Ishikawa (cell line): ENCODE results near the gene SDCCAG8.

Experiments used
- CEBPB ChIP-seq: IDR thresholded peaks from 2 replicates; pipeline ENCODE4 v1.6.1; 2012
- EGR1 ChIP-seq: IDR thresholded peaks from 2 replicates; pipeline ENCODE4 v1.6.1; 2012
- EP300 ChIP-seq: IDR thresholded peaks from 2 replicates; pipeline ENCODE4 v1.6.1; 2012; ENCODE audit warnings: borderline replicate concordance
- FOXM1 ChIP-seq: IDR thresholded peaks from 2 replicates; pipeline ENCODE4 v1.6.1; 2012; ENCODE audit warnings: low read depth, borderline replicate concordance
- RAD21 ChIP-seq: IDR thresholded peaks from 2 replicates; pipeline ENCODE4 v1.6.1; 2012; ENCODE audit warnings: low read depth
- TAF1 ChIP-seq: IDR thresholded peaks from 2 replicates; pipeline ENCODE4 v1.6.1; 2012; ENCODE audit warnings: low read depth, mild to moderate bottlenecking
- TCF12 ChIP-seq: IDR thresholded peaks from 2 replicates; pipeline ENCODE4 v1.6.1; 2012; ENCODE audit warnings: low read depth
- TEAD4 ChIP-seq: IDR thresholded peaks from 2 replicates; pipeline ENCODE4 v1.6.1; 2012
- YY1 ChIP-seq: IDR thresholded peaks from 2 replicates; pipeline ENCODE4 v1.6.1; 2012; ENCODE audit warnings: low read depth
- TF ChIP-seq, protein P1 (sequence below): IDR thresholded peaks from 2 replicates; pipeline ENCODE4 v1.6.1; 2012; ENCODE audit warnings: low read depth, mild to moderate bottlenecking
- TF ChIP-seq, protein P2 (sequence below): IDR thresholded peaks from 2 replicates; pipeline ENCODE4 v1.6.1; 2012
- TF ChIP-seq, protein P3 (sequence below): IDR thresholded peaks from 2 replicates; pipeline ENCODE4 v1.6.1; 2012

DNA sequence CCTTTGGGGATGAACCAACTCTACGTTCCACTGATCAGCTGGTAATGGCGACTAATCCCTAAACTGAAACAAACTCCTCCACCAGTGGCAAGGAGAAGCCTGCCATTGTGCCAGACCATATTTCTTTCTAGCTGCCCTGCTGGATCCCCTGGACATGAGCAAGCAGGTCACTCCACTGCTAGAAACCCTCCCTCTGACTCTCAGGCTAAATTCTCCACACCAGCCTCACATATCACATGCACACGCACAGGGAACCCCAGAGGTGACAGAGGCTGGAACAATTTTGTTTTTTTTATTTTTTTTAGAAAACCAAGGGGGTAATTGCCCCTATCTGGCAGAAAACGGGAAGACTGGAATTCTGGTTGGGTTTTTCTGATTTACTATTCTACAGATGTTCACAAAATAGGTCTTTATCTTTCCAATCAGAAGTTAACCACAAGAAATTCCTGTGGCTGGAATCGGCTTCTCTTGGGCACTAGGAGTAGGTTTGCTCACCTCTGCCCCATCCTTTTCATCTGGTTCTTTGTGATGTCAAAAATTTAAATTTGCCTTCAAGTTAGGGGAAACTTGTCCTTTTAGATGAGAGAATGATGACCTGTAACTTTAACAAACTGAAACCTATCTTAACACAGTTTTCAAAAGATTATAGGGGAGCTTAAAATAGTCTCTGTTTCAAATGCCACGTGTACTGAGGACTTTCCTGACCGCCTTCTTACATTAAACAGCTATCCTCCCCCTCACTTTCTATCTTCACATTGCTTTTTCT, 258.1 kb downstream of the SDCCAG8 start:
- no peak for TF ChIP-seq YY1
- no peak for TF ChIP-seq EGR1
- no peak for TF ChIP-seq EP300
- TF ChIP-seq FOXM1: no peak
- no peak for TF ChIP-seq TEAD4
- TF ChIP-seq TAF1: no peak
- no peak for TF ChIP-seq RAD21
- no peak for TF ChIP-seq CEBPB
- TF ChIP-seq TCF12: no peak
- TF ChIP-seq, protein P1, sequence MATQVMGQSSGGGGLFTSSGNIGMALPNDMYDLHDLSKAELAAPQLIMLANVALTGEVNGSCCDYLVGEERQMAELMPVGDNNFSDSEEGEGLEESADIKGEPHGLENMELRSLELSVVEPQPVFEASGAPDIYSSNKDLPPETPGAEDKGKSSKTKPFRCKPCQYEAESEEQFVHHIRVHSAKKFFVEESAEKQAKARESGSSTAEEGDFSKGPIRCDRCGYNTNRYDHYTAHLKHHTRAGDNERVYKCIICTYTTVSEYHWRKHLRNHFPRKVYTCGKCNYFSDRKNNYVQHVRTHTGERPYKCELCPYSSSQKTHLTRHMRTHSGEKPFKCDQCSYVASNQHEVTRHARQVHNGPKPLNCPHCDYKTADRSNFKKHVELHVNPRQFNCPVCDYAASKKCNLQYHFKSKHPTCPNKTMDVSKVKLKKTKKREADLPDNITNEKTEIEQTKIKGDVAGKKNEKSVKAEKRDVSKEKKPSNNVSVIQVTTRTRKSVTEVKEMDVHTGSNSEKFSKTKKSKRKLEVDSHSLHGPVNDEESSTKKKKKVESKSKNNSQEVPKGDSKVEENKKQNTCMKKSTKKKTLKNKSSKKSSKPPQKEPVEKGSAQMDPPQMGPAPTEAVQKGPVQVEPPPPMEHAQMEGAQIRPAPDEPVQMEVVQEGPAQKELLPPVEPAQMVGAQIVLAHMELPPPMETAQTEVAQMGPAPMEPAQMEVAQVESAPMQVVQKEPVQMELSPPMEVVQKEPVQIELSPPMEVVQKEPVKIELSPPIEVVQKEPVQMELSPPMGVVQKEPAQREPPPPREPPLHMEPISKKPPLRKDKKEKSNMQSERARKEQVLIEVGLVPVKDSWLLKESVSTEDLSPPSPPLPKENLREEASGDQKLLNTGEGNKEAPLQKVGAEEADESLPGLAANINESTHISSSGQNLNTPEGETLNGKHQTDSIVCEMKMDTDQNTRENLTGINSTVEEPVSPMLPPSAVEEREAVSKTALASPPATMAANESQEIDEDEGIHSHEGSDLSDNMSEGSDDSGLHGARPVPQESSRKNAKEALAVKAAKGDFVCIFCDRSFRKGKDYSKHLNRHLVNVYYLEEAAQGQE: no peak
- TF ChIP-seq, protein P2, sequence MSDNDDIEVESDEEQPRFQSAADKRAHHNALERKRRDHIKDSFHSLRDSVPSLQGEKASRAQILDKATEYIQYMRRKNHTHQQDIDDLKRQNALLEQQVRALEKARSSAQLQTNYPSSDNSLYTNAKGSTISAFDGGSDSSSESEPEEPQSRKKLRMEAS: no peak
- TF ChIP-seq, protein P3, sequence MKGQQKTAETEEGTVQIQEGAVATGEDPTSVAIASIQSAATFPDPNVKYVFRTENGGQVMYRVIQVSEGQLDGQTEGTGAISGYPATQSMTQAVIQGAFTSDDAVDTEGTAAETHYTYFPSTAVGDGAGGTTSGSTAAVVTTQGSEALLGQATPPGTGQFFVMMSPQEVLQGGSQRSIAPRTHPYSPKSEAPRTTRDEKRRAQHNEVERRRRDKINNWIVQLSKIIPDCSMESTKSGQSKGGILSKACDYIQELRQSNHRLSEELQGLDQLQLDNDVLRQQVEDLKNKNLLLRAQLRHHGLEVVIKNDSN: no peak
